Left colon (tissue), 2 donors: ENCODE measurements around the gene HOXA3. TPM values are rescaled to one million over a fixed set of nuclear protein-coding genes. Genes with fewer than 3 reads are reported as not detected.

ENCODE experiments used
- ATAC-seq: fragments of 200-7000 bp; cut with Tn5 transposase; one replicate; pipeline ENCODE4 v1.9.1; 2020; ENCODE audit warnings: mild to moderate bottlenecking, moderate library complexity
- DNase-seq, 2 donors: peaks; one replicate each; pipeline ENCODE4 v3.0.0-alpha.2; 2020
- intact Hi-C, 2 donors: fragments of 100-400 bp; cut with DNase I in 1 of 2; cut with micrococcal nuclease in 1 of 2; formaldehyde crosslinking; loops; one replicate each; pipeline versions ENCODE4 v1.11.2 to v1.14.0; 2022; cut with DNase I, micrococcal nuclease
- total RNA-seq, 2 donors: library from RNA; stranded (reverse); fragmentation: NEBNext Ultra II Directional; extraction: Animal tissue kit (Norgen Biotek cat#: 25700); gene quantifications; one replicate each; pipeline ENCODE4 v1.2.1, GENCODE V29; 2021
- donor health status: DM: no; HTN: no; CAD: no.
- donor health status: DM: yes; HTN: yes; CAD: no.

The HOXA3 gene
- total RNA-seq, 2 donors from 2014 or later, result 16.4 to 23.2 TPM

DNA sequence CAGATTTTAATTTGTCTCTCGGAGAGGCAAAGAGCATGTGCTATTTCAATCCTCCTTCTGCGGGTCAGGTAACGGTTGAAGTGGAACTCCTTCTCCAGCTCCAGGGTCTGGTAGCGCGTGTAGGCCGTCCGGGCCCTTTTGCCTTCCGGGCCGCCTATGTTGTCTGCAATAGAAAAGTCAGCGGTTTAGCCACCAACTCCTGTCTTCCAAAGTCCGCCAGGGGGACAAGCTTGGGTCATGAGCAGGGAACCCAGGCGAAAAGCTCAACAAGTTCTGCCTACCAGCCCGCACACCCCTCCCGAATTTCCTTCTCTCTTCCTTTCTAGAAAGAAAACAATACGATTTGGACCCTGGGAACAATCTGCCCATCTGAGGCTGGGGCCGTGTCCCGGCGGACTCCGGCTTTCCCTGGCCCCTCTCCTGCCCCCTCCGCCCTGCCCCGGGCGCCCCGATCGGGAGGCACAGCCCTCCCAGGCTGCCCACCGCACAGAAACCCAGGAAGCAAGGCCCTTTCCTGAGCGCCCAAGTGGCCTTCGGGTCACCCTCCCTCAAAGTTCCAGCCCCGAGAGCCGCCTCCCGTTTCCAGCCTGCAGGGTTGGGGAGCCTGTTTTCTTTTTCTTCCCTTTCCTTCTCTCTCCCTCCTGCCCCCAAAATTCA lies 10.3 kb downstream of the HOXA3 start:
- intact Hi-C loops, result loop anchor here in 1 of 2 donors (5.0 kb wide), 1 partner anchor 285 kb away; no protein-coding TSS in a partner anchor

DNA sequence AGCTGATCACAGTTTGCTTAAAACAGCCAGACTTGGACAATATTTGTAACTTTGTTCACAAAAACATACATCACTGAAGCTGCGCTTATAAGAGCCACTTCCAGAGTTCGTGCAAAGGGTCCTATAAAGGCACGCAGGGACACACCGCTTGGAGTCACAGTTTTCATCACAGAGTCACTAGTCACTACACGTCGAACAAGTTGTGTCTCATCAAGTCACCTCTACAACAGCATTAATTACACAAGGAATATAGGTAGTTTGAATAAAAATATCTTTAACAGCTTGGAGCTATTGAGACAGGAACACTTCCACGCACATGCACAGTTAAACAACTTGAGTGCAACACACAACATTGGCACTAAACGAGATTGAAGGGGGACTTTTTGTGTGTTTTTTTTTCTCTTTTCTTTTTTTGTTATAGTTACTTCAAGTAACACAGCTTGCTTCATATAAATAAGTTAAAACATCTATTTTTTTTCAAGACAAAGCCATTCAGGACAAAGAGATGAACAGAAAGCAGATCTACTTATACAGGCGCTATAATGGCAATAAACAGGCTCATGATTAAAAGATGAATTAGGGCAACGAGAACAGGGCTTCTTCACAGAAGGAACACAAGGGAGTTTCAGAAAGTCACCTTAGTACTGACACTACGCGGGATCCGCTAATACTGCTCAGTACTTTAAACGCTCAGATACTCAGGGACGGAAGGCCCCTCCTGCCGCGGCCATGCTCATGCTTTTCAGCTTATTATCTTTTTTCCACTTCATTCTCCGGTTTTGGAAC lies 11.1 kb downstream of the HOXA3 start:
- no peak for ATAC-seq
- no peak for DNase-seq
- intact Hi-C loops, result loop anchor here in 1 of 2 donors (5.0 kb wide), 1 partner anchor 284 kb away; no protein-coding TSS in a partner anchor

More for the DNA sequence above, 10.3 kb downstream of the HOXA3 start:
- ATAC-seq (no peak), DNase-seq (peak in 1 of 2 donors; percentile 43)

DNA sequence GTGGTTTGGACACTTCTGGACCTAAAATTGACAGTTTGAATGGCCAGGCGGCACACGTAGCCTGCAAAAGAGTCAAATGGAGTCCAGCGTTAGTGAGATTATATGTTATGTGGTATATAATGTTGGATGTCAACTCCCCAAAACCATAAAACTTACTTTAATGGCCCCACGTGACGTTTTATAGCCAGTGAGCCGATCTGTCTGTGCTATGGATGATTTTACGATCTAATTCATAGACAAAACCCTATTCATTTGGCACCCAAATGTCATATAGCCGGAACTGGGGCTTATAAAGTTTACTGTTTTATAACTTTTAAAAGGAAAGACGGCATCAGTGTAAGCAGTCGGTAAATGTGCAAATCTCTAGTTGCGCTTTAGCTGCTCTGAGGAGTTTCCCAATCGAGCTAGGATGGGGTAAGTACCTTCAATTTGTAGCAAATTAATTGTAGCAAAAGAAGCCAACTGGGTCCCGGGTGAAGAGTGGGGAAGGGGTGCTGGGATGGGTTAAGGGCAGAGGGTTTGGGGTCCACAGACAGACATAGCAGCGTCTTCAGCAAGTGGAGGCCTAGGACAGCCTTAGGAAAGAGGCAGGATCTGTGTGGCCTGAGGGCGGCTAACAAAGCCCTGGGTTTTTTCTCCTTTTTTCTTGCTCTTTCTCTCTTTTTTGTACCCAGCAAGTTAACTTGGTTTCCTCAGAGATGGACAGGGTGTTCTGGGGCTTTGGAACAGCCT lies 12.1 kb downstream of the HOXA3 start:
- peak; percentile 56 for ATAC-seq
- intact Hi-C loops, result loop anchor here in 1 of 2 donors (5.0 kb wide), 1 partner anchor 283 kb away; no protein-coding TSS in a partner anchor
- peak in 1 of 2 donors; percentile 63 for DNase-seq

DNA sequence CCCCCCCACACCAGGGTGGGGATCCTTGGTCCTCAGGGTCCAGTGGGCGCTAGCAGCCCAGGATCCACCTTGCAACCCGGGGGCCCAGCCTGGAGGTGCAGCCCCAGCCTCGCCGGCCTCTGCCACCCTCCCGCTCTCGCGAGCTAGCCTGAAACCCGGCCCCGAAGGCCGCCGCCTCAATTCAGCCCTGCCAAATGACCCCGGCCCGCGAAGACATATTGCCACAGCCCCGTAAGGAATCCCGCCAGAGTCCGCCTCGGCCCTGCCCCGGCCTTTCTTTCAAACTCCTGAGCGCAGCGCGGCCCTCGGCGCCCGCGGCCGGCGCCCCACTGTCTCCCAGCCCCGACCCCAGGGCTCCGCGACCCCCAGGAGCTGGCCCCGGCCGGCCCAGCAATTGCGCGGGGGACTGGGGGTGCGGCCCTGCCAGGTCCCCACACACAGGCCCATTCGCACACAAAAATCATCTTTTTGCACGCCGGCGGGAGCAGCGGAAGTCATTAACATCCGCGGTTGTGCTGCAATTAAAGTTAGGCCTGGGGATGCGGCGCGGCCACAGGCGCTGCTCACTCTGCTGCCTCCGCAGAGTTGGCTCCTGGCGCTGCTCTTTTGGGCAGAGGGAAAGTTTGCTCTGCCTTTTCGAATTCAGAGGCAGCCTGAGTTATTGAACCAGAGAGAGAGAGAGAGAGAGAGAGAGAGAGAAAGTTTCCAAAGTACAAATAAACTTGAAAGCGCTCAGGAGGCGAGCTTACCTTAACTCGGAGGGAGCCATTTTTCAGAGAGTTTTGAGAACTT lies 12.9 kb downstream of the HOXA3 start:
- intact Hi-C loops, result loop anchor here in 1 of 2 donors (5.0 kb wide), 1 partner anchor 282 kb away; no protein-coding TSS in a partner anchor
- DNase-seq, result peak in 1 of 2 donors; percentile 31
- ATAC-seq, result peak; percentile 9

DNA sequence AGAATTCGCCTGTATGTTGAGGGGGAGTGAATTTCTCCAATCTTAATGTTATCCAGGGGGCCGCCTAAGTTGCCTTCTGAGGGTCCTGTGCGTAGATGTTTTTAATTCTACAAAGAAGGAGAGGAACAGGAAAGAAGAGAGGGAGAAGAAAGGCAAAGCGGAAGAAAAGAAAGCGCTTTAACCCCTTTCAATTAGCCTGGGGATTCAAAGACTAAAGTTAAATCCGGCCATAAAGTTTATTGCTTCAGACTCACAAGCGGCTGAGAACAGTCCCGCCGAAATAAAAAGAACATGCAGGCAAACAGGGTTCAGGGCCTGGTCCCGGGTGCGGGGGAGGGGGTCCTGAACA lies 13.4 kb downstream of the HOXA3 start:
- intact Hi-C loops, result no loop called here
- peak; percentile 19 for ATAC-seq
- no peak for DNase-seq

DNA sequence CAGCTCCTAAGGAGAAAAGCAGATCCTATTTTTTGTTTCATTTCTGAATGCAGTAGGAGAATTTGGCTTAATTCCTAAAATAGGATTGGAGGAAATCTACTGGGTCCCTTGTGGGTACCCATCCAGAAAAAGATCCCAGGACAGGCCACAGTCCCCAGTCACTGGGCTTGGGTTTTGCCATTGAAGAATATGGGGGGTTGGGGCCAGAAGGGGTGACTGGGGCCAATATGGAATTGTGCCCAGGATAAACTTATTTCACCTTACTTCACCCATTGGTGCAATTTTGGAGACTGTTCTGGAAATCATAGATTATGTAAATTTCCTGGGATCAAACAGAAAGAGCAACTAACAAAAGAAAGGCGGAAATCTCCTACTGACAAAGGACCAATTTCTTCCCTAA lies 13.9 kb downstream of the HOXA3 start:
- DNase-seq (no peak), ATAC-seq (no peak)
- intact Hi-C loops, result no loop called here

DNA sequence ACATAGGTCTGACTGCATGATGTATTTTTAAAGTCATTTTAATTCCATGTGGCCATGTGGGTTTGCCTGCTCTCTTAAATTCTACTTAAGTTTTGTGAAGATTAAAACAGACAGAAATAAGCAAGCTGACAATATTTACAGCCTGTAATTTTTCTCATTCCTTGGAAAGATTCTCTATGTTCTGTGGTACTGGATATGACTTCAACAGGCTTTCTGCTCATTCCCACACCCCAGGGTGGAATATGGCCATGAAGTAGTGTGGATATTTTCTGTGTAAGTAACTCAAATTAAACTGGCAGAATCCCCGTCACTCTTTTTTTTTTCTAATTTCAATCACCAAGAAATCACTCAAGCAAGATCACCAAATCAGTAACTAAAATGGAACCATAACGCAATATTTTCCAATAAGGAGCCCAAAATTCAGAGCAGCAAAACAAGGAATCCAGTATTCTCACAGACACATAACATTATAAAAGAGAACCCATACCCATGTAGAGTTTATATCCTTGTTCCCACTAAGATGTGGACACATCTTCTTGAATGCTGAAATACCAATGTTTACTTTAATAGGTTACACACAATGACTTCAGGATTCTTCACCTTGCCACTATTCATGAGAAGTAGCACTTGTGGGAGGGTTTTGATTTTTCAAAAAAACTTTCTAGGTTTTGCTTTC lies 14.6 kb downstream of the HOXA3 start:
- DNase-seq (no peak), ATAC-seq (no peak)

DNA sequence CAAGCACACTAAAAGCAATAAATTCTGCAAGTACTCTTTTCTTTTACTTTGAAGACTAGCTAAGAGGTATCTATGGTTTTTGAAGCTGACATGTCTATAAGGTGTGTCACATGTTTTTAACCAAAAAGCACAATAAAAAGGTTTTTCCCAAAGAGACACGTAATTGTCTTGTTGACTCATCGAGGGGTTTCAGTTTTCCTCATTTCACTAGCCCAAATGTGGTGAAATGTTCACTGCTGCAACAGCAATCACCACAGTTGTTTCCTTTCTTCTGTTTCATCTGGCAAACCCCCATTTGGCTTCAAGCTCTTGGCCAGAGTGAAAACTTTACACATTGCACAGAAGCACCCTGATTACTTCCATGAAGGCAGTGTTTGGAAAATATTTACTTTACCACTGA lies 18.0 kb downstream of the HOXA3 start:
- DNase-seq (peak in 1 of 2 donors; percentile 39), ATAC-seq (no peak)
- intact Hi-C loops, result no loop called here

More for the DNA sequence above, 14.6 kb downstream of the HOXA3 start:
- intact Hi-C loops, result no loop called here

DNA sequence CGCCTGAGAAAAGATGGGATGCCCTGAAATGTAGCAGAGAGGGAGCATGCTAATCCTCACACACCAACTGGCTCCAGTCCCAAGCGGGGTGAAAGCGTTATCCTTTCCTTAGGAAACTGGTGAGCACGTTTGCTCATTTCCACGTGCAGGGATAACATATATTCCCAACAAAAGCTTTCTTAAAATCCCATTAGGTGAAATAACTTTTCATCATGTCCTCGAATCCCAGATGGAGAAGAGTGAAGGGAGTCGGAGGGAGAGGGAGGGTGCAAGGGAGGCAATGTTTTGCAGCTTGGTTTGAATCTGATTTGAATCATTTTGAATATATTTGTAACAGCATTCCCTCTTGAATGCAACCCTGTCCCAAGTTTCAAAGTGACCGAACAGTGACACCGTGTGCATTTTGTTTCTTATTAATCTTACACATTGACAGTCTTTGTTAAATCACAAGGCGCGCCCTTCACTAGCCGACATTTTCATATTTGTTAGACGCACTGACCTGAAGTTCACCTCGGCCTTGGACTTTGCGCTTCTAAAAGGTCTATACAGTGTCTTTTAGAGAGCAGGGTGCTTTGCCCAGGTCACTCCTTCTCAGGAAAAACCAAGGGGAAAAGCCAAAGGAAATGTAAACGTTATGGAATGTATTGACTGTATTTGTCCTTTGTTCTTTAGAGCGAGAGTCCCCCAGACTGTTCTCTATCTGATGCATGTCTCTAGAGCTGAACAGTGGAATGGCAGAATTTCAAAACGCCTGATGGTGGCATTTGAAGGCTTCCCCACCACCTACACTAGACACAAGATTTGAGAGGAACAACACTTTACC lies 18.8 kb downstream of the HOXA3 start:
- DNase-seq (peak in 1 of 2 donors; percentile 45), ATAC-seq (no peak)
- intact Hi-C loops, result no loop called here

DNA sequence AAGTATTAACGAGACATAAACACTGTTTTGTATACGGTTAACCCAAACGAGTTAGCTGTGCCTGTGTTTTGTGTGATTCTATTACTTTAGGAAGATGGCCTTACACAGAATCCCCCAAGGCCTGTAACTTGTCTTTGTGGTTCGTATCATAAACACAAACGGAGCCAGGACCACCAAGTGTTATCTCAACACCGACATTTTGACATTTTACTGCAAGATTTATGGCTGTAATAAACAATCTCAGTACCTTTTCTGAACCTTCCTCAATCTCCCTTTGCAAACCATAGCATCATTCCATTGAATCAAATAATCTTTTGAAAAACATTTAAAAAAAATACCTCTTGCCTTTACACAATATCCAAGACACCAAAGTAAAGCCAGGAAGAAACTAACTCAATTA lies 19.4 kb downstream of the HOXA3 start:
- DNase-seq (no peak), ATAC-seq (no peak)
- intact Hi-C loops, result no loop called here

DNA sequence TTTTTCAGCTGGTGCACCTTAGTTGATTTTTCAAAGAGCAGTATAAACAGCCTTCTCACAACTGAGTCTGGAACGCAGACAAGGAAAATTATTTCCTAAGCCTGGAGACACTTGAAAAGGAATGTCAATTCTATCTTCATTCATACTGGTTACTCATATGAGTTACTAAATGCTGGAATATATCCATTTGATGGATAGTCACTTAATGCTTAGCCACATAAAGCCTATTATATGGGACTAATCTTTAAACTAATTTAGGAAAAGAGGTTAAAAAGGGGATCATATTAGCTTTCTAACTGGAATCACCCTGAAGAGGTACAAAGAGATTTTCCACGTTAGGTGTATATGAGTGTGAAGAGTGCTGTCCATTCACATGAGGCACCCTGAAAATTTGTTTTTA lies 20.2 kb downstream of the HOXA3 start:
- intact Hi-C loops, result no loop called here
- no peak for DNase-seq
- ATAC-seq, result no peak

DNA sequence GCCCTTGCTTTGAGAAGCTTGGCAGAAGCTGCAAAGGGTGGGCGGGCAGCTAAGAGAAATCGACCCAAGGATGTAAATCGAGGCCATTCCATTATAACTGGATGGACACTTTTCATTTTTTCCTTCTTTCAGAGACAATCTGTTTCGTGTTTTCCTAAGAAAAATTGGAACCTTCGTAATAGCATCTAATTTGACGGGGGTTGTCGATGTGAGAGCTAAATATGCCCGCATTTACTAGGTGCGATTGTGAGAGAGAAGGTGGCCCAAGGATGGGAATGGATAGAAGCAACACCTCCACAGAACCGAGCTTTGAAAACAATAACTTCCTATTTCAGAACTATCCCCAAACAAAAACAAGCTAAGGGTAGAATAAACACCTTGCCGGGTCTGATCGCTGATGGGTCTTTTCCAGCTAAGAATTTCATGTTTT lies 21.0 kb downstream of the HOXA3 start:
- DNase-seq (no peak), ATAC-seq (peak; percentile 0)
- intact Hi-C loops, result no loop called here

DNA sequence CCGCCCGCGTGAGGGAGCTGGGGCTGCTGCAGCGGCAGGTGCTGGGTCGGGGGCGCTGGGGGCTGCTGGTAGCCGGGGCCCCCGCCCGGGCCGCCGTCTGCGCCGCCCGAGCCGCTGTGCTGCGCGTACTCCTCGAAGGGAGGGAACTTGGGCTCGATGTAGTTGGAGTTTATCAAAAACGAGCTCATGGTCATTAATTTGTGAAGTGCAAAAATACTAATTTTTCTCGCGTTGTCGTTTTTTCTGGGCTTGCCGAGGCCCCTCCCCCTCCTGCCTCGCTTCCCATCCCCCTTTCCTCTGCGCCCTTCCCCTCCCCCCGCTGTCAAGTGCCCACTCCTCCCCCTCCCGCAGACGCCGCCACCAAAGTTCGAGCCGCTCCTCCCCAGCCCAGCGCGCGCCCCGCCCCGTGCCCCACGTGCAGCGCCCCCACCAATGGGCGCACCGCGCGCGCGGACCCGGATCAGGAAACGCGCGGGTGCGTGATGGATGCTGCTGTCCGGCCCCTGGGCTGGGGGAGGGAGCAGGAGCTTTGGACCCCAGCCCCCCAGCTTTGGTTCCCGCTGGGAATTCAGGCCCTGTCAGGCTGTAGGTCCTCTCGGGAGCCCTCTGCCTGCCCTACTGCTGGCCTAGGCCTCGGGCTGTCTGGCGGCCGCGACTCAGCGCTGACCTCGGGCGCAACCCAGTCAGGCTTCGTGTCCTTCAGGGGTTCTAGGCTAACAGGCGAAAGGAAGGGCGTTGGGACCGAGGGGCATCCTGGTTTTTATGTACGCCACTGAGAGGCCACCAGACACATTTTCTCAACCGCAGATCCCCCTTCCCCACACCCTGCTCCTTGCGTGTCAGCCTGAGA lies 21.6 kb downstream of the HOXA3 start, which contains the start of gene HOXA4:
Gene HOXA4 (minus strand): TSS at position 218 of the 850 bp plus-strand sequence. CDS start 24 bp downstream, at position 194.
- intact Hi-C loops, result no loop called here
- ATAC-seq (peak; percentile 85), DNase-seq (peak; percentile 94 to 95)

DNA sequence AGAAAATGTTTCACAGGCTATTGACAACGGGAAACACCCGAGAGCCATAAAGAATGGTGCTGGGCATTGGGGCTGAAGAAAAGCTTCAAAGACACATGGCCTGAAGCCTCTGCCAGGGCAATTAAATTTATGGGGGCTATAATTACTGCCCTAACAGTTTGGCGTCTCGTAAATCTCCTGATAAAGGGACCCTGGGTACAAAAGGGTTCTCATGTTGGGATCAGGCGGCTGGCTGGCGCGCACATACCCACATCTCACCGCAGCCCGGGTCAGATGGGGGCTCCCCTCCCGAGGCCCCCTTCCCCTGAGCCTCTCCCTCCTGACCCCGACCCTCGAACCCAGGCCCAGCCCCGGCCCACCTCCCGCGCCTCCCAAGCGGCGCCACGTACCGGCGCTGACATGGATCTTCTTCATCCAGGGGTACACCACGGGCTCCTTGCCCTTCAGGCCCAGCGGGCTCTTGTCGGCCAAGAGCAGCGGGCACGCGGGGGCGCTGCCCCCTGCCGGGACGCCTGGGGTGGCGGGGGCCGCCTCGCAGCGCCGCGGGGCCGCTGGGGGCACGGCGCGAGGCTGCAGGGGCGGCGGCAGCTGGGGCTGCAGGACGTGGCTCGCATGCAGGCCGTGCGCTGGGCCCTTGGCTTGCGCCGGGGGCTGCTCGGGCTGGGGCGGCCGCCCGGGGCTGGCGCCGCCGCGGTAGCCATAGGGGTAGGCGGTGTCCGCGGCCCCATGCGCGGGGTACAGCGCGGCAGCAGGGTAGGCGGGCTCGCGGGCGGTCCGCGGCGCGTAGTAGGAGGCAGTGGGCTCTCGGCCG lies 22.4 kb downstream of the HOXA3 start:
- intact Hi-C loops, result no loop called here
- DNase-seq, result peak; percentile 69 to 78
- peak; percentile 74 for ATAC-seq
